Sigmoid colon (tissue), 7 donors: ENCODE results near the gene PTGDR2. TPM values are rescaled to one million over a fixed set of nuclear protein-coding genes. Genes with fewer than 3 reads are reported as not detected.

Experiments used
- DNase-seq: peaks from one replicate; pipeline ENCODE4 v3.0.0-alpha.2; 2019
- H3K27ac ChIP-seq, 4 donors: fragments of 200-600 bp; sonication (generic); one replicate each; pipeline ENCODE4 v1.5.1; 2016 to 2019; ENCODE audit warnings: mild to moderate bottlenecking in 1 of 4
- H3K27me3 ChIP-seq, 3 donors: fragments of 200-600 bp; sonication (generic); one replicate each; pipeline ENCODE4 v1.5.1; 2019; ENCODE audit warnings: mild to moderate bottlenecking in 1 of 3
- H3K36me3 ChIP-seq, 4 donors: fragments of 200-600 bp; sonication (generic); one replicate each; pipeline ENCODE4 v1.5.1; 2016 to 2019
- H3K4me1 ChIP-seq, 4 donors: fragments of 200-600 bp; sonication (generic); one replicate each; pipeline ENCODE4 v1.5.1; 2017 to 2019
- H3K4me3 ChIP-seq, 4 donors: fragments of 200-600 bp; sonication (generic); one replicate each; pipeline ENCODE4 v1.5.1; 2017 to 2019; ENCODE audit warnings: mild to moderate bottlenecking in 2 of 4, moderate library complexity in 1 of 4
- H3K9me3 ChIP-seq, 4 donors: fragments of 200-600 bp in 3 of 4; sonication (generic) in 3 of 4; one replicate each; pipeline versions ENCODE4 v1.5.1 to v1.6.1; 2013 to 2019
- EP300 ChIP-seq, 4 donors: sonication (generic); formaldehyde crosslinking; IDR thresholded peaks; one replicate each; pipeline ENCODE4 v1.6.1; 2017; ENCODE audit warnings: antibody characterized with exemption in 4 of 4
- POLR2A ChIP-seq, 2 donors: fragments of 450-650 bp; IDR thresholded peaks; one replicate each; pipeline ENCODE4 v1.6.1; 2016; ENCODE audit warnings: antibody characterized with exemption in 2 of 2, mild to moderate bottlenecking in 2 of 2, moderate library complexity in 2 of 2
- POLR2AphosphoS5 ChIP-seq, 4 donors: sonication (generic); formaldehyde crosslinking; IDR thresholded peaks; one replicate each; pipeline ENCODE4 v1.6.1; 2017; ENCODE audit warnings: antibody characterized with exemption in 4 of 4
- WGBS, 2 donors: extraction: QIAGEN DNeasy Blood & Tissue Kit; methylation state at CpG; one replicate each; pipeline ENCODE4 v1.1.7; 2013; 5-methylcytosine and 5-hydroxymethylcytosine counted together
- intact Hi-C: fragments of 100-400 bp; cut with DNase I; formaldehyde crosslinking; loops from one replicate; pipeline ENCODE4 v1.15.1; 2023
- polyA plus RNA-seq, 3 donors: library from polyadenylated mRNA; stranded (reverse); fragments of 200-250 nt; gene quantifications; one replicate each; pipeline ENCODE4 v1.2.3, GENCODE V29; 2013
- total RNA-seq, 4 donors: library from RNA; depleted of rRNA; stranded (reverse); fragments of >200 nt; gene quantifications; one replicate each; pipeline ENCODE4 v1.1.0, GENCODE V29; 2016
- TF ChIP-seq, protein P1 (sequence below), 4 experiments: fragments of 450-650 bp in 3 of 4; fragments of 200-600 bp in 1 of 4; IDR thresholded peaks; one replicate each; pipeline ENCODE4 v1.5.1; 2016 to 2019; ENCODE audit warnings: antibody characterized with exemption in 4 of 4, mild to moderate bottlenecking in 3 of 4, moderate library complexity in 2 of 4
- donor health status: healthy with polysubstance abuse.
- donor health status: Bipolar disorder and iron deficiency.
- donor health status: healthy.

Gene PTGDR2
- total and polyA plus RNA-seq, 7 donors: 0.27 to 2.2 (median 0.77) TPM; not detected in 1

- no peaks in the 10 kb centered on the region for H3K4me1 ChIP-seq
- no peak overlapping the region for H3K4me3 ChIP-seq
- H3K36me3 ChIP-seq: no peaks in the 10 kb centered on the region
- 71 to 75% methylated on average over 10 of the region's 10 CpGs for WGBS, 2 donors
- TF ChIP-seq POLR2A (IDR thresholded peaks at IDR 0.05) (no peak), POLR2AphosphoS5 (IDR thresholded peaks at IDR 0.05) (no peak), EP300 (IDR thresholded peaks at IDR 0.05) (no peak)
- TF ChIP-seq, protein P1, sequence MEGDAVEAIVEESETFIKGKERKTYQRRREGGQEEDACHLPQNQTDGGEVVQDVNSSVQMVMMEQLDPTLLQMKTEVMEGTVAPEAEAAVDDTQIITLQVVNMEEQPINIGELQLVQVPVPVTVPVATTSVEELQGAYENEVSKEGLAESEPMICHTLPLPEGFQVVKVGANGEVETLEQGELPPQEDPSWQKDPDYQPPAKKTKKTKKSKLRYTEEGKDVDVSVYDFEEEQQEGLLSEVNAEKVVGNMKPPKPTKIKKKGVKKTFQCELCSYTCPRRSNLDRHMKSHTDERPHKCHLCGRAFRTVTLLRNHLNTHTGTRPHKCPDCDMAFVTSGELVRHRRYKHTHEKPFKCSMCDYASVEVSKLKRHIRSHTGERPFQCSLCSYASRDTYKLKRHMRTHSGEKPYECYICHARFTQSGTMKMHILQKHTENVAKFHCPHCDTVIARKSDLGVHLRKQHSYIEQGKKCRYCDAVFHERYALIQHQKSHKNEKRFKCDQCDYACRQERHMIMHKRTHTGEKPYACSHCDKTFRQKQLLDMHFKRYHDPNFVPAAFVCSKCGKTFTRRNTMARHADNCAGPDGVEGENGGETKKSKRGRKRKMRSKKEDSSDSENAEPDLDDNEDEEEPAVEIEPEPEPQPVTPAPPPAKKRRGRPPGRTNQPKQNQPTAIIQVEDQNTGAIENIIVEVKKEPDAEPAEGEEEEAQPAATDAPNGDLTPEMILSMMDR (IDR thresholded peaks at IDR 0.05): no peak
- no peaks in the 10 kb centered on the region for H3K27me3 ChIP-seq
- DNase-seq: peak; percentile 19
- intact Hi-C loops: no loop called here
- no peak overlapping the region for H3K27ac ChIP-seq
- H3K9me3 ChIP-seq: no peaks in the 10 kb centered on the region
Measured at GRCh38 chr11:60867871-60868681, 12.3 kb upstream of the PTGDR2 start.

DNA sequence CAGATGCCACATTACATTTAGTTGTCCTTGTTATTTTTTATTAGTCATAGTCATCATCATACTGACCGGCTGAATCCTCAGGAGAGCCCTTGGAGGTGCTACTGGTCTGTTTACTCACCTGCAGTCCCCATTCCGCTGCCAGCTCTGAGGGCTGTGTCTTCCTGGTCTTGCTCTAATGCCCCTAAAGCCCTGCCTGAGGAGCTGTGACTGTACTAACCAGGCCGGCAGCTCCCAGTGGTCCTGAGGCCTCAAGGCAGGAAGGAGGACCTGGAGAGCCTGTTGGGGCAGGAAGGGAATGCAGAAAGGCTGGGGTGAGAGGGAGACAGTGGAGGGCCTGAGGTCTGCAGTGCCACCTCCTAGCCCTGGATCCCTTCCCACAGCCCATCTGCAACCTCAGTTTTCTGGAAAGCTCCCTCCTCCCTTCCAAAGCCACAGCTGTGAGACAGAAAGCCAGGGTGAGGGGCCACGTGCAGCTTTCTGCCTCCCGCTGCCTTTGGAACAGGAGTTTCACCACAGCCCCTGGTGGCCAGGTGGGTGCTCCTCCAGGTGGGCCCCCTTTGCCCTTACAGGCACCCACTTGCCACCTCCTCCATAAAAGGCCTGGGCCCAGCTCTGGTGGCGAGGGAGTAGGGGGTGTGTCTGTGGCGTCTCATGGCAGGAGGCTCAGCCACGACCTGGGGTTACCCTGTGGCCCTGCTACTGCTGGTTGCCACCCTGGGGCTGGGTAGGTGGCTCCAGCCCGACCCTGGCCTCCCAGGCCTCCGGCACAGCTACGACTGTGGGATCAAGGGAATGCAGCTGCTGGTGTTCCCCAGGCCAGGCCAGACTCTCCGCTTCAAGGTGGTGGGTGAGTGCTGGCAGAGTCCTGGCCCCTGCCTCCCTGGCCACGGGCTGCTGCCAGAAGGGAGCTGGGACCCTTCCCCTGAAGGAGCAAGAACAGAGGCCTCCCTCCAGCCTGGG lies 11.4 kb upstream of the PTGDR2 start, which contains the start of gene ZP1:
TSS of gene ZP1 (plus strand) at position 632 of the 960 bp plus-strand sequence. CDS start at position 652, 20 bp downstream.
- peak; percentile 57 for DNase-seq
- H3K4me1 ChIP-seq: no peaks in the 10 kb centered on the region
- no peaks in the 10 kb centered on the region for H3K27me3 ChIP-seq
- no peak for TF ChIP-seq EP300 (IDR thresholded peaks at IDR 0.05)
- no peak for TF ChIP-seq POLR2A (IDR thresholded peaks at IDR 0.05)
- TF ChIP-seq, protein P1 (IDR thresholded peaks at IDR 0.05): no peak
- TF ChIP-seq POLR2AphosphoS5 (IDR thresholded peaks at IDR 0.05): no peak
- intact Hi-C loops: no loop called here
- no peaks in the 10 kb centered on the region for H3K9me3 ChIP-seq
- no peaks in the 10 kb centered on the region for H3K36me3 ChIP-seq
- 75 to 77% methylated on average over 13 of the region's 13 CpGs for WGBS, 2 donors
- no peak within 1 kb of the TSS for H3K27ac ChIP-seq
- no peak within 1 kb of the TSS for H3K4me3 ChIP-seq

DNA sequence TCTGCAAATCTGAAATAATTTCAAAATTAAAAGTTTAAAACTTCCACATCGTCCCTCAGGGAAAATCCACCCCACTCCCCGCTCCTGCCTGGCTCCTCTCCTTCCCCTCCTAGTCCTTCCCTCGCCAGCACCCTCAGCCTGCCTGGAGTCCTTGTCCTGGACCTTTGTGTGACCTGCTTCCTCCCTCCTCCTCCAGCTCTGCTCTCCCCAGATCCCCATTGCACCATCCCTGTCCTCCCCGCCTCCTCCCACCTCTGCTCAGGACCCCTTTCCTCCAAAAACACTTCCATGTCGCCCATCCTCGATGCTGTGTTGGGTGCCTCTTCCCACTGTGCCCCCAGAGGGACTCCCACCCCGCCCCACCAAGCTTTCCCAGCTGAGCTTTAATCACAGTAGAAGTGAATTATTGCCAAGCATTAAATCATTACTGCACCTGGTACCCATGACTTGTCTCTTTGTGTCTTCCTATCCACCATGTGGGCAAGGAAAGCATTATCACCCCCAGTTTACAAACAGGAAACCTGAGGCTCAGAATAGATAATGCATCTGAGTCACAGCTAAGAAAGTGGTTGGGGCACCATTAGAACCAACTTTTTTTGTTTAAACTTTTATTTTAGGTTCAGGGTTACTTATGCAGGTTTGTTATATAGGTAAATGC lies 9.2 kb upstream of the PTGDR2 start:
- peak; percentile 13 for DNase-seq
- no peaks in the 10 kb centered on the region for H3K36me3 ChIP-seq
- 74 to 80% methylated on average over 7 of the region's 7 CpGs for WGBS, 2 donors
- no peak overlapping the region for H3K4me3 ChIP-seq
- intact Hi-C loops: no loop called here
- no peak overlapping the region for H3K27ac ChIP-seq
- TF ChIP-seq, protein P1 (IDR thresholded peaks at IDR 0.05): no peak
- H3K9me3 ChIP-seq: no peaks in the 10 kb centered on the region
- no peaks in the 10 kb centered on the region for H3K27me3 ChIP-seq
- H3K4me1 ChIP-seq: no peaks in the 10 kb centered on the region

- intact Hi-C loops: no loop called here
- Histone ChIP-seq H3K27me3 (no peaks in the 10 kb centered on the region), H3K4me3 (no peak overlapping the region), H3K9me3 (no peaks in the 10 kb centered on the region), H3K27ac (no peak overlapping the region), H3K4me1 (no peaks in the 10 kb centered on the region), H3K36me3 (no peaks in the 10 kb centered on the region)
- 80 to 84% methylated on average over 16 of the region's 16 CpGs for WGBS, 2 donors
- TF ChIP-seq, protein P1 (IDR thresholded peaks at IDR 0.05): no peak
- TF ChIP-seq POLR2A (IDR thresholded peaks at IDR 0.05): no peak
- TF ChIP-seq EP300 (IDR thresholded peaks at IDR 0.05): no peak
- no peak for TF ChIP-seq POLR2AphosphoS5 (IDR thresholded peaks at IDR 0.05)
- peak; percentile 20 for DNase-seq
Measured at GRCh38 chr11:60863550-60864521, 8.1 kb upstream of the PTGDR2 start.
